Fibroblast of gingiva (primary cell): ENCODE measurements around the gene MAML3.
A peak's percentile ranks its signal among the peaks of the same experiment; 100 is the strongest.
"Not testable (repeated sequence)": the region's sequence is repeated elsewhere in the genome, so short reads cannot be mapped to it uniquely, and the experiment has no call there.

ENCODE experiments used
- DNase-seq: peaks from one replicate; pipeline ENCODE4 v3.0.0-alpha.2; 2011; ENCODE audit warnings: low read depth

The MAML3 gene

DNA sequence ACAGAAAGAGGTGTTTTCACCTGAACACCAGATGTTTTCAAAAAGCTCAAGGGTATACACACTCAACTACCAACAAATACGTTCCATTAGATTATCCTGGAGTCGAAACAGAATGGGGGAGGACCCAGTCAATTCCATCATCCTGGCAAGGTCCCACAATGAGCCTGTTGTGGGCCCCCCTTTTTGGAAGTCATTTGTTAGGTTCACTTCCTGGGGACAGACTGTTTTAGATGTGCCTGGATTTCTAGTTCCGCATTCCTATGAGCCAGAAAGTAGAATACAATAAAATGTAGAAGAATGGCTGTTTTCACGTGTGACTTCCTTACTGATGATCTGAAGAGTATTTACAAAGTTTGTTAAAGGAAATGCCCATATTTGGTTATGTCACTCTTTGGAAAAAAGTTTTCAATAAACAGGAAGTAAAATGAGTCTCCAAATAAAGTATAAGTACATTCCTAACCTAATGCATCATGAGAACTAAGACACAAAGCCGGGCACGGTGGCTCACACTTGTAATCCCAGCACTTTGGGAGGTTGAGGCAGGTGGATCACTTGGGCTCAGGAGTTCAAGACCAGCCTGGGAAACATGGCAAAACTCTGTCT is 192.5 kb downstream of the MAML3 start:
- DNase-seq = no peak

GRCh38 chr4:139959396-139959795 is 194.6 kb downstream of the MAML3 start:
- no peak for DNase-seq

DNA sequence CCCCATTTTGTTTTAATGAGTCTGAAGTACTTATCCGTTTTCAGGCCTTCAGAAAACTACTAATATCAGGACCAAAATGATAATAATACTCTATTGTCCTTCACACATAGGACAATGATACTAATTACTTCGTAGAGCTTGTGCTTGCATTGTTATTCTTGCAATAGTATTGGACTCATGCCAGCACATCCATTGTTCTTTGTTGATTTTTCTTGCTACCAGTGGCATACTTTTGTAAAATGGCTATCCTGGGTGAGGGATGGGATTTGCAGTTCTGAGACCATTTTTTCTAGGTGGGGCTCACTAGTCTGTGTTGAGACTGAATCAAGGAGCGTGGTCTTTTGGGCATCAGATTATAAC is 195.3 kb downstream of the MAML3 start:
- no peak for DNase-seq

- DNase-seq = no peak
These were observed 195.8 kb downstream of the MAML3 start for GRCh38 chr4:139957986-139958738.

DNA sequence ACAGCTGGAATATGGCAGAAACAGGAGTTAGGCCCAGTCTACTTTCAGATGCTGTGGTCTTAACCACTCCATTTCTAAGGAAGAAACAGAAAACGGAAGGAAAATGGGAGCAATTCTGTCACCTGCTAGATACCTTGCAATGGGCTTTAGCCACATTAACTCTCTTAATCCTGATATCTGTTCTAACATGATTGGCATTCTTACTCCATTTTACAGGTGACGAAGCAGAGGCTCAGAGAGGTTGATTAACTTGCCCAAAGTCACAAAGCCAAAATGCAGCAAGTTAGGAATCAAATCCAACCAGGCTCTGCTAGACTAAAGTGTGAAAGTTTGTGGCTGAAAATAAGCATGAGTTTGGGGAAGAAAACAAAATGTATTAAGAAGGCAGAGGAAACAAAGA is 196.9 kb downstream of the MAML3 start:
- DNase-seq = no peak

DNA sequence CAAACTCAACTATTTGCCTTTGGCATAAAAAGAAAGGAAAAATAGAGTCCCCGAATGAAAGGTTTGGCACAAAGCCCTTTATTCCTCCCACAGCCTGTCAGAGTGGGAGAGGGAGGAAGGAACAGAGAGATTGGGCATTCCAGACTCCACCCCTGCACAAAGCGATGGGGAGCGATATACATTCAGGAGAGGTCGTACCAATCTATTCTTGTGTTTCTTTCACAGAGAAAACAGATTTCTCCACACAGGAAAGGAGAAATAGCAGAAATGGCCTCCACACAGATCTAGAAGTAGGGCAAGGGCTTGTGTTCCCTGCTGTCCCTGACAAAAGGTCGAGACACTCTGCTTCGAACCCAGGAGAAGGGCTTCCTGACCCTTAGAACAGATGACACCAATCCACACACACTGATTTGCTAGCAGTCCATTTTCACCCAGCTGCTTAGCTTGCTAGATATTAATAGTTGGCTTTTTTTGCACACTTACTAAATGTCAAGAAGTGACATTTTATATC is 197.4 kb downstream of the MAML3 start:
- no peak for DNase-seq

GRCh38 chr4:139955600-139955999 is 198.4 kb downstream of the MAML3 start:
- no peak for DNase-seq

DNA sequence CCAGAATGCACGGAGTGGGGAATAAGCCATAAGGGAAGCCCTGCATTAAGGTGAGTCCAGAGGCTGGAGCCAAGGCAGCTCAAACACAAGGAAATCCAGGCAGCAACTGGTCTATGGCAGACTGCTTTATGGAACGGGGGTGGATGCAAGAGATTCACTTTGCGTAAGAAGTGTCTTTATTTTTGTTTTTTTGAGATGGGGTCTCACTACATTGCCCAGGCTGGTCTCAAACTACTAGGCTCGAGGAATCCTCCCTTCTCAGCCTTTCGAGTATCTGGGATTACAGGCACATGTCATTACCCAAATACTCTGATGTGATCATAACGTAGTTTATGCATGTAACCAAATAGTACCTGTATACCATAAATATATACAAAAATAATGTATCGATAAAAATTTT is 199.5 kb downstream of the MAML3 start:
- no peak for DNase-seq

DNA sequence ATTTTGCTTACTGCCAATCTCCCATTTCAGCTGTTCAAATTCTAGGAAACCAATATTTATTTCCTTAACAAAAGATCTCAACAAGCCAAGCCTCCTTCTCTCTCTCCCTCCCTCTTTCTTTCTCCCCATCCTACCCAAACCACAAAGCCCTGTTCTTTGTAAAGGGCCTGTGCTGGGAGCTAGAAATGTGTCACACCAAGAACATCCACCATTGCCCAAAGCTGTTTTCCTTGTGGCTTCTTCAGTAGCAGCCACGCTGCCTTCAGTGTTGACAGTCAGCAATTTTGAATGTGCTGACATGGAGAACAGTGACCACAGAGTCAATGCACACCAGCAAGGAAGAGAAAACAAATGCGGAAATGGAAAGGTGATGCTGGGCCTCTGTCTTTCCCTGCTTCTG is 203.0 kb downstream of the MAML3 start:
- no peak for DNase-seq

DNA sequence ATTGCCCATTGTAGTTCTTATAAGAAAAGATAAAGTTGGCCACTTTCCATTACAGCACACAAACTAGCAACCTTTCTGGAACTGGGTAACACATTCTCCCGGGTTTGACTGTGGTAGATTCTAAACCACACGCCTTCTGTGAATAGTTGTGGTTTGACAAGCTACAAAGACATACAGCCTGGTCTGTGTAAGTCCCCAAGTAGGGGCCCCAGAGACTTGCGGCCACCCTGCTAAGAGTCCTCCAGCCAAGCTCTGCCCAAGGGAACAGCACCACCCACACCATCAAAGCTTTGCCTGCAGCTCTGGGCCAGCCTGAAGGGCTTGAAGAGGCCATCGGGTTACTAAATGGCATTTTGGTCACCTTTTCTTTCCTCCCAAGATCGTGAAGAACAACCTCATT is 203.4 kb downstream of the MAML3 start:
- no peak for DNase-seq

GRCh38 chr4:139944916-139945315 is 209.1 kb downstream of the MAML3 start:
- not testable (repeated sequence) for DNase-seq

DNA sequence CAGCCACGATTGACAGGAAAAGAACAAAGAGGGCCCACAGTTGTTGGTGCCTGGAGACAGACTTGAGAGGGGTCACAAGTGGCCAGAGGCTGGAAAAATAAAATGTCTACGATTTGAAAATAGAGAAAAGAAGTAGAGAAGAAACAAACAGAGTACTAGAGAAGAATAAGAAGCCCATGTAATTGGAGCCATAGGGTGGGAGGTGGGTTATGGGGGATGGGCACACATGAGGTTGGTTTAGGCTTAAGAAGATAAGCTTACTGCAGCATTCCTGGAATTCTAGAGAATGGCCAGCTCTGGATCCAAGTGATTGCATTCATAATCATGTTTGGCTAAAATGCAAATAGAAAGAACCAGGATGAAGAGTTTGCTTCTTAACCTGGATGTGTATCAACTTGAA is 210.7 kb downstream of the MAML3 start:
- no peak for DNase-seq

DNA sequence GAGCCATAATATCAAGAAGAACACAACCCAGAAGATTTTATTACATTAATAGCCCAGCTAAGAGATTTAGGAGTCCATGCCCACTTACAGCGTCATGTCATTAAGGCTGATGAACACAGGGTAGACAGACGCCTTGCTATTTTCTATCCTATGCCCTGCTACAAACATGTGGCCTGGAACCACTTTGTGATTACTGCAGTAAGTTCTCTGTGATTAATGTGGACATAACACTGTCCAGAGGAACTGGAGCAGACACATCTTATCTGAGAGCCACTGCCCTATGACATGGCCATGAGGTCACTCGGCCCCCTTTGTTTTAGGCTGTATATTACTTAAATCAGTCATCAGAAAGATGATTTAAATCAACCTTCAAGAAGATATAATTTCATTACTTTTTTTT is 211.7 kb downstream of the MAML3 start:
- no peak for DNase-seq

- DNase-seq = peak; percentile 34
These were observed 213.4 kb downstream of the MAML3 start for GRCh38 chr4:139940600-139940999.

GRCh38 chr4:139938414-139938813 is 215.6 kb downstream of the MAML3 start:
- no peak for DNase-seq

GRCh38 chr4:139935911-139936310 is 218.1 kb downstream of the MAML3 start:
- DNase-seq = no peak

GRCh38 chr4:139934708-139935195 is 219.2 kb downstream of the MAML3 start:
- no peak for DNase-seq

- no peak for DNase-seq
These were observed 219.8 kb downstream of the MAML3 start for GRCh38 chr4:139934057-139934707.

DNA sequence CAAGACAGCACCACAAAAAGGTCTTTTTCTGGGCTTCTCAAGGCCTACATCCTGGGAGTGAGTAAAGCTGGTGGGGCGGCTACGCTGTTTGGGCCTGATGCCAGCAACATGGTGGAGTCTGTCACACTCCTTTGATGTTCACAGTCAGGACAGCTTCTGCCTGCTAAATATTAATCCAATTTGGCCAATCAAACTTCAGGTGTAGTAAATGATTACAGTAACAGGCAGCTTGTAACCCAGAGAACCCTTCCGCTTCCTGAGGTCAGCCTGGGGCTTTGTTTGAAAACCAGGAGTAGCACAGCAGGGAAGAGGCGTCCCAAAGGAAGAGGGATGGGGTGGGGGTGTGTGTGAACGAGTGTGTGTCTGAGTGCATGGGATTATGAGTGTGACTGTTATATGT is 220.4 kb downstream of the MAML3 start:
- DNase-seq = no peak

- DNase-seq = no peak
These were observed 220.9 kb downstream of the MAML3 start for GRCh38 chr4:139933104-139933503.

- DNase-seq = no peak
These were observed 229.2 kb downstream of the MAML3 start for GRCh38 chr4:139924782-139925181.

DNA sequence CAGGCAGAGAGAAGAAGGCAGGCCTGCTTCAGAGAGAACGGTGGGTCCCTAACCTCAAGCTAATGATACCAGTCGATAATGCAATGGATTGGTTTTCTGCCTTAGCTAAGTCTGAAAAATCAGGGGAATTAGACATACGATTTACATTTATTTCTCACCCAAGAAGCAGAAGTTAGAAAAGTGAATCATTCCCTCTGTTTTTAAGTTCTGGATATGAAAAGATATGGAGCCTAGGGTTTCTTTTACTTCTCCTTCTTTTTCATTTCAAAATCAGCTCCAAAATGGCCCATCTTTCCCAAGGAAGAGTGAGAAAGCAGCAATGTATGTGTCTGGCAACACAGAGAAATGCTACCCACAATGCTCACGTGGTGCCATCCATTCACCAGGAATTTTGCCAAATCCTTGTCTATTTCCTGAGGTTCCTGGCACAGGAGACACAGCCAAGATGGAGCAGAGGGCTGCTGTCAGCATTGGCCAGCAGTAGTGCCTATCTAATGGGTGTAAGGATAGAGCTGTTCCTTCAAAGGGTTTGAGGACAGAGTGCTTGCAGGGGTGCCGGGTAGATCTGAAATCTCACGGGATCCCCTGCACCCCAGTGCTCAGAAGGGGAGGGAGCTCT is 231.5 kb downstream of the MAML3 start:
- peak; percentile 67 for DNase-seq
